A673 (cell line): ENCODE results near the gene AGRP. TPM values are rescaled to one million over a fixed set of nuclear protein-coding genes. Genes with fewer than 3 reads are reported as not detected.

Source experiments
- BruUV-seq: library from RNA; stranded (reverse); fragments of 400-500 nt; replicated peaks from 2 replicates; lab custom pipeline; 2021; lab: Mats Ljungman, UMichigan
- CTCF ChIA-PET: fragments of 300-600 bp; sonication (Branson Sonifier 250); formaldehyde crosslinking; loops from one replicate; lab custom pipeline; 2022; ENCODE audit warnings: antibody characterized with exemption; lab: Charles Lee
- POLR2A ChIA-PET: fragments of 300-600 bp; sonication (Branson Sonifier 250); formaldehyde crosslinking; loops from one replicate; lab custom pipeline; 2022; ENCODE audit warnings: antibody characterized with exemption; ENCODE audit not compliant: low non-redundant PET; lab: Charles Lee
- DNase-seq: peaks from one replicate; pipeline ENCODE4 v3.0.0-alpha.2; 2015; ENCODE audit warnings: low spot score
- H3K27ac ChIP-seq: fragments of 200-600 bp; sonication (generic); 2 replicates; pipeline ENCODE4 v1.5.1; 2016; ENCODE audit warnings: mixed run types, low read depth, mild to moderate bottlenecking, mixed read lengths, antibody characterized with exemption, low read length; ENCODE audit not compliant: poor library complexity, severe bottlenecking
- H3K27me3 ChIP-seq: fragments of 200-600 bp; sonication (generic); replicated peaks from 2 replicates; pipeline ENCODE4 v1.6.1; 2017; ENCODE audit warnings: mixed run types, low read depth, mild to moderate bottlenecking, mixed read lengths, antibody characterized with exemption, low read length; ENCODE audit not compliant: insufficient read depth, poor library complexity
- H3K36me3 ChIP-seq: fragments of 200-600 bp; sonication (generic); 2 replicates; pipeline ENCODE4 v1.6.1; 2016; ENCODE audit warnings: mixed run types, mild to moderate bottlenecking, mixed read lengths, antibody characterized with exemption, low read length; ENCODE audit not compliant: insufficient read depth, poor library complexity, severe bottlenecking
- H3K4me1 ChIP-seq: fragments of 200-600 bp; sonication (generic); 2 replicates; pipeline ENCODE4 v1.6.1; 2017; ENCODE audit warnings: mixed run types, mild to moderate bottlenecking, mixed read lengths, antibody characterized with exemption, low read length; ENCODE audit not compliant: insufficient read depth, poor library complexity, severe bottlenecking
- H3K4me3 ChIP-seq: fragments of 200-600 bp; sonication (generic); 2 replicates; pipeline ENCODE4 v1.5.1; 2016; ENCODE audit warnings: low read depth, mixed run types, mild to moderate bottlenecking, mixed read lengths, low read length; ENCODE audit not compliant: poor library complexity, severe bottlenecking
- H3K9me3 ChIP-seq: fragments of 200-600 bp; sonication (generic); 2 replicates; pipeline ENCODE4 v1.6.1; 2016; ENCODE audit warnings: mixed run types, low read depth, mild to moderate bottlenecking, mixed read lengths, antibody characterized with exemption, low read length; ENCODE audit not compliant: poor library complexity, severe bottlenecking
- CTCF ChIP-seq: fragments of 300-800, 200-600 bp; sonication (generic); conservative IDR thresholded peaks from 2 replicates; pipeline ENCODE4 v1.5.1; 2017; ENCODE audit warnings: low read depth, mild to moderate bottlenecking, antibody characterized with exemption, low read length, moderate library complexity, mixed read lengths
- EZH2 ChIP-seq: fragments of 200-600 bp; sonication (generic); IDR thresholded peaks from 2 replicates; pipeline ENCODE4 v1.6.1; 2017; ENCODE audit warnings: borderline replicate concordance, low read depth, mild to moderate bottlenecking, mixed read lengths, antibody characterized with exemption, low read length; ENCODE audit not compliant: poor library complexity, severe bottlenecking
- intact Hi-C: fragments of 100-400 bp; cut with micrococcal nuclease; formaldehyde crosslinking; loops from one replicate; pipeline ENCODE4 v1.10.0; 2022; ENCODE audit not compliant: unreplicated experiment
- total RNA-seq: library from RNA; stranded (reverse); gene quantifications from 2 replicates; pipeline ENCODE4 v1.2.3, GENCODE V29; 2021

The AGRP gene
- total RNA-seq, 1 experiment from 2014 or later, result not detected

- peaks cover 7% of the 10 kb centered on the region for H3K4me1 ChIP-seq
- no peaks in the 10 kb centered on the region for H3K9me3 ChIP-seq
- ChIA-PET POLR2A (no interaction called here), CTCF (interaction anchor here (0.6 kb wide), 1 partner anchor 422 kb away, joined by 4 read pairs; no protein-coding TSS in a partner anchor)
- no peaks in the 10 kb centered on the region for H3K27me3 ChIP-seq
- TF ChIP-seq EZH2 (no peak), CTCF (no peak)
- H3K27ac ChIP-seq, result no peak overlapping the region
- DNase-seq, result no peak
- no TSS peak for BruUV-seq
- intact Hi-C loops, result no loop called here
- H3K4me3 ChIP-seq, result no peak overlapping the region
- H3K36me3 ChIP-seq, result no peaks in the 10 kb centered on the region
Measured at GRCh38 chr16:67461600-67462278, 21.6 kb downstream of the AGRP start.

GRCh38 chr16:67460961-67461360 lies 22.4 kb downstream of the AGRP start:
- ChIA-PET POLR2A (no interaction called here), CTCF (no interaction called here)
- no TSS peak for BruUV-seq

GRCh38 chr16:67460168-67460567 lies 23.2 kb downstream of the AGRP start:
- peaks cover 4% of the 10 kb centered on the region for H3K4me1 ChIP-seq
- POLR2A ChIA-PET, result interaction anchor here (0.5 kb wide), 1 partner anchor 101 kb away, joined by 5 read pairs; no protein-coding TSS in a partner anchor
- no TSS peak for BruUV-seq

More at GRCh38 chr16:67460961-67461360, 22.4 kb downstream of the AGRP start:
- intact Hi-C loops, result no loop called here
- no peaks in the 10 kb centered on the region for H3K36me3 ChIP-seq
- H3K27me3 ChIP-seq, result no peaks in the 10 kb centered on the region
- H3K4me3 ChIP-seq, result no peak overlapping the region
- no peak for TF ChIP-seq CTCF
- no peak for TF ChIP-seq EZH2
- DNase-seq, result no peak
- no peak overlapping the region for H3K27ac ChIP-seq
- H3K4me1 ChIP-seq, result peaks cover 7% of the 10 kb centered on the region
- no peaks in the 10 kb centered on the region for H3K9me3 ChIP-seq

More at GRCh38 chr16:67460168-67460567, 23.2 kb downstream of the AGRP start:
- no peaks in the 10 kb centered on the region for H3K27me3 ChIP-seq
- no peaks in the 10 kb centered on the region for H3K36me3 ChIP-seq
- intact Hi-C loops, result no loop called here
- no peaks in the 10 kb centered on the region for H3K9me3 ChIP-seq
- no peak overlapping the region for H3K4me3 ChIP-seq
- no peak overlapping the region for H3K27ac ChIP-seq
- CTCF ChIA-PET, result no interaction called here
- no peak for DNase-seq
- TF ChIP-seq CTCF, result no peak
- no peak for TF ChIP-seq EZH2
